Upper lobe of right lung (tissue), 1 donor: ENCODE measurements around the gene BOLA3. TPM values are rescaled to one million over a fixed set of nuclear protein-coding genes. Genes with fewer than 3 reads are reported as not detected.

Experiments
- ATAC-seq: fragments of 200-7000 bp; cut with Tn5 transposase; one replicate; pipeline ENCODE4 v1.9.1; 2020; ENCODE audit warnings: mild to moderate bottlenecking, moderate library complexity
- DNase-seq: peaks from one replicate; pipeline ENCODE4 v3.0.0-alpha.2; 2020
- H3K27ac ChIP-seq: fragments of 200-600 bp; one replicate; pipeline ENCODE4 v1.8.0; 2022
- H3K27me3 ChIP-seq: fragments of 200-600 bp; one replicate; pipeline ENCODE4 v1.8.0; 2022; ENCODE audit warnings: mild to moderate bottlenecking
- H3K36me3 ChIP-seq: fragments of 200-600 bp; one replicate; pipeline ENCODE4 v1.8.0; 2022
- H3K4me1 ChIP-seq: fragments of 200-600 bp; one replicate; pipeline ENCODE4 v1.8.0; 2022
- H3K4me3 ChIP-seq: fragments of 200-600 bp; one replicate; pipeline ENCODE4 v1.8.0; 2022; ENCODE audit warnings: mild to moderate bottlenecking
- H3K9me3 ChIP-seq: fragments of 200-600 bp; one replicate; pipeline ENCODE4 v1.8.0; 2022
- intact Hi-C: fragments of 100-400 bp; cut with DNase I; formaldehyde crosslinking; loops from one replicate; pipeline ENCODE4 v1.11.0; 2022
- total RNA-seq: library from RNA; stranded (reverse); fragmentation: NEBNext Ultra II Directional; extraction: Animal tissue kit (Norgen Biotek cat#: 25700); gene quantifications from one replicate; pipeline ENCODE4 v1.2.1, GENCODE V29; 2021
- TF ChIP-seq, protein P1 (sequence below): fragments of 200-600 bp; IDR thresholded peaks from one replicate; pipeline ENCODE4 v1.8.0; 2022; ENCODE audit warnings: antibody characterized with exemption
- donor health status: DM: no; HTN: yes; CAD: no; lungs with severe emphysema.

The BOLA3 gene
- total RNA-seq, 1 donor from 2014 or later: 19.5 TPM

- Histone ChIP-seq H3K9me3 (no peaks in the 10 kb centered on the region), H3K4me1 (peaks cover 30% of the 10 kb centered on the region), H3K4me3 (peak within 1 kb of the TSS; percentile 79), H3K27ac (peak within 1 kb of the TSS; percentile 92), H3K36me3 (no peaks in the 10 kb centered on the region), H3K27me3 (no peaks in the 10 kb centered on the region)
- intact Hi-C loops: no loop called here
- peak; percentile 99 for DNase-seq
- peak; percentile 98 for ATAC-seq
- TF ChIP-seq, protein P1, sequence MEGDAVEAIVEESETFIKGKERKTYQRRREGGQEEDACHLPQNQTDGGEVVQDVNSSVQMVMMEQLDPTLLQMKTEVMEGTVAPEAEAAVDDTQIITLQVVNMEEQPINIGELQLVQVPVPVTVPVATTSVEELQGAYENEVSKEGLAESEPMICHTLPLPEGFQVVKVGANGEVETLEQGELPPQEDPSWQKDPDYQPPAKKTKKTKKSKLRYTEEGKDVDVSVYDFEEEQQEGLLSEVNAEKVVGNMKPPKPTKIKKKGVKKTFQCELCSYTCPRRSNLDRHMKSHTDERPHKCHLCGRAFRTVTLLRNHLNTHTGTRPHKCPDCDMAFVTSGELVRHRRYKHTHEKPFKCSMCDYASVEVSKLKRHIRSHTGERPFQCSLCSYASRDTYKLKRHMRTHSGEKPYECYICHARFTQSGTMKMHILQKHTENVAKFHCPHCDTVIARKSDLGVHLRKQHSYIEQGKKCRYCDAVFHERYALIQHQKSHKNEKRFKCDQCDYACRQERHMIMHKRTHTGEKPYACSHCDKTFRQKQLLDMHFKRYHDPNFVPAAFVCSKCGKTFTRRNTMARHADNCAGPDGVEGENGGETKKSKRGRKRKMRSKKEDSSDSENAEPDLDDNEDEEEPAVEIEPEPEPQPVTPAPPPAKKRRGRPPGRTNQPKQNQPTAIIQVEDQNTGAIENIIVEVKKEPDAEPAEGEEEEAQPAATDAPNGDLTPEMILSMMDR: no peak
Observed at GRCh38 chr2:74178211-74179062, 30.7 kb upstream of the BOLA3 start, which contains the start of gene MOB1A. MOB1A (minus strand) TSS chr2:74178879; CDS start chr2:74178674, 205 bp downstream.

GRCh38 chr2:74177696-74178095 lies 30.0 kb upstream of the BOLA3 start:
- Histone ChIP-seq H3K4me3 (peak overlapping the region; percentile 79), H3K4me1 (peaks cover 30% of the 10 kb centered on the region), H3K27ac (peak overlapping the region; percentile 92), H3K36me3 (peaks cover 1% of the 10 kb centered on the region), H3K9me3 (no peaks in the 10 kb centered on the region), H3K27me3 (no peaks in the 10 kb centered on the region)
- intact Hi-C loops: no loop called here
- no peak for ATAC-seq
- TF ChIP-seq, protein P1: no peak
- DNase-seq: no peak

GRCh38 chr2:74174909-74175308 lies 27.2 kb upstream of the BOLA3 start:
- Histone ChIP-seq H3K4me1 (peaks cover 26% of the 10 kb centered on the region), H3K36me3 (peaks cover 29% of the 10 kb centered on the region), H3K27me3 (no peaks in the 10 kb centered on the region), H3K9me3 (no peaks in the 10 kb centered on the region), H3K4me3 (no peak overlapping the region), H3K27ac (no peak overlapping the region)
- intact Hi-C loops: no loop called here
- ATAC-seq: no peak
- TF ChIP-seq, protein P1: no peak
- DNase-seq: no peak

DNA sequence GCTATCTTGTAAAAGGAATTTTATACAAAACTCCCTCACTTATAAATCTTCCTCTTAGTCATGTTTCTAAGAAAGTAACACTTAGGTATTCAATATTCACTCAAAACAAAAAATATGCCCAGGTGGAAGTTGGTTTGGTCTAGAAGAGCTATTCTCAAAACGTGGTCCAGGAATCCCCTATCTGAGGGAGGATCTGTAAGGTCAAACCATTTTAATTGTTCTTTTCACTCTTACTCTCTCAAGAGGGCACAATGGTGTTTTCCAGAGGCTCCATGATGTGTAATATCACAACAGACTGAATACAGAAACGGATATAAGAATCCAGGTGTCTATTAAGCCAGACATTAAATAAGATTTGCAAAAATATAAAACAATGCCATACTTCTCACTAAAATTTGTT lies 21.0 kb upstream of the BOLA3 start:
- intact Hi-C loops: no loop called here
- Histone ChIP-seq H3K36me3 (peaks cover 91% of the 10 kb centered on the region), H3K27ac (no peak overlapping the region), H3K4me1 (no peaks in the 10 kb centered on the region), H3K27me3 (no peaks in the 10 kb centered on the region), H3K9me3 (no peaks in the 10 kb centered on the region), H3K4me3 (no peak overlapping the region)
- DNase-seq (no peak), ATAC-seq (no peak)
- TF ChIP-seq, protein P1: no peak

GRCh38 chr2:74164761-74165160 lies 17.0 kb upstream of the BOLA3 start:
- Histone ChIP-seq H3K27ac (no peak overlapping the region), H3K9me3 (no peaks in the 10 kb centered on the region), H3K27me3 (no peaks in the 10 kb centered on the region), H3K4me1 (no peaks in the 10 kb centered on the region), H3K36me3 (peaks cover 100% of the 10 kb centered on the region), H3K4me3 (no peak overlapping the region)
- TF ChIP-seq, protein P1: no peak
- ATAC-seq: no peak
- no peak for DNase-seq
- intact Hi-C loops: no loop called here
